Thyroid gland (tissue), 4 donors: Measurements from ENCODE around the gene HELZ. TPM values are rescaled to one million over a fixed set of nuclear protein-coding genes. Genes with fewer than 3 reads are reported as not detected.

ENCODE experiments used
- DNase-seq, 2 donors: peaks; one replicate each; pipeline ENCODE4 v3.0.0-alpha.2; 2019
- H3K27ac ChIP-seq, 3 donors: fragments of 200-600 bp; sonication (generic); 1 replicate in 2 of 3; 2 replicates in 1 of 3; pipeline ENCODE4 v1.5.1; 2016 to 2019; ENCODE audit warnings: mild to moderate bottlenecking in 1 of 3, moderate library complexity in 1 of 3
- H3K27me3 ChIP-seq: fragments of 200-600 bp; sonication (generic); one replicate; pipeline ENCODE4 v1.5.1; 2019
- H3K36me3 ChIP-seq, 2 donors: fragments of 200-600 bp; sonication (generic); one replicate each; pipeline ENCODE4 v1.5.1; 2016 to 2019
- H3K4me1 ChIP-seq, 2 donors: fragments of 200-600 bp; sonication (generic); one replicate each; pipeline ENCODE4 v1.5.1; 2017 to 2019
- H3K4me3 ChIP-seq, 3 donors: fragments of 200-600 bp; sonication (generic); replicated peaks in 1 of 3; 1 replicate in 2 of 3; 2 replicates in 1 of 3; pipeline ENCODE4 v1.5.1; 2016; ENCODE audit warnings: mild to moderate bottlenecking in 1 of 3
- H3K9me3 ChIP-seq: fragments of 200-600 bp; sonication (generic); one replicate; pipeline ENCODE4 v1.5.1; 2017
- POLR2A ChIP-seq, 2 donors: fragments of 450-650 bp; IDR thresholded peaks; one replicate each; pipeline ENCODE4 v1.6.1; 2017; ENCODE audit warnings: antibody characterized with exemption in 2 of 2, mild to moderate bottlenecking in 2 of 2, moderate library complexity in 1 of 2
- WGBS, 2 donors: methylation state at CpG; one replicate each; pipeline ENCODE4 v1.1.5; 2017; 5-methylcytosine and 5-hydroxymethylcytosine counted together
- intact Hi-C: fragments of 100-400 bp; cut with DNase I; formaldehyde crosslinking; loops from one replicate; pipeline ENCODE4 v1.15.1; 2023
- total RNA-seq, 4 donors: library from RNA; depleted of rRNA; stranded (reverse); fragments of >200 nt; gene quantifications; one replicate each; pipeline ENCODE4 v1.2.3, GENCODE V29; 2016
- TF ChIP-seq, protein P1 (sequence below), 6 experiments: fragments of 200-600 bp in 3 of 6; fragments of 450-650 bp in 3 of 6; sonication (generic) in 3 of 6; IDR thresholded peaks; one replicate each; pipeline ENCODE4 v1.5.1; 2016 to 2019; ENCODE audit warnings: antibody characterized with exemption in 6 of 6, mild to moderate bottlenecking in 2 of 6, inconsistent platforms in 1 of 6, moderate library complexity in 1 of 6

Gene HELZ
- total RNA-seq, 4 donors from 2014 or later, result 63.4 to 134 (median 88.2) TPM

DNA sequence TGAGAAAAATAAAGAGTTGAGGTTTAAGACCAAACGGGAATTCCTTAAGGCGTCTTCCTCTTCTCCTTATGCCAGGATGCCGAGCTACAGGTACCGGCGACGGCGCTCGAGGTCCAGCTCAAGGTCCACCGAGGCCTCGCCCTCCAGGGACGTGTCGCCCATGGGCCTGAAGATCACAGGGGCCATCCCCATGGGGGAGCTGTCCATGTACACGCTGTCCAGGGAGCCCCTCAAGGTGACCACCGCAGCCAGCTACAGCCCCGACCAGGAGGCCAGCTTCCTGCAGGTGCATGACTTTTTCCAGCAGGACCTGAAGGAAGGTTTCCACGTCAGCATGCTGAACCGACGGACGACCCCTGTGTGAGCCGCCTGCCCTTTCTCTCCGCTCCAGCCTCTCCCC is 214.4 kb downstream of the HELZ start:
- no peaks in the 10 kb centered on the region for H3K27me3 ChIP-seq
- H3K9me3 ChIP-seq, result no peaks in the 10 kb centered on the region
- DNase-seq, result no peak
- 88 to 89% methylated on average over 17 to 21 of the region's 21 CpGs for WGBS, 2 donors
- intact Hi-C loops, result no loop called here
- TF ChIP-seq, protein P1, sequence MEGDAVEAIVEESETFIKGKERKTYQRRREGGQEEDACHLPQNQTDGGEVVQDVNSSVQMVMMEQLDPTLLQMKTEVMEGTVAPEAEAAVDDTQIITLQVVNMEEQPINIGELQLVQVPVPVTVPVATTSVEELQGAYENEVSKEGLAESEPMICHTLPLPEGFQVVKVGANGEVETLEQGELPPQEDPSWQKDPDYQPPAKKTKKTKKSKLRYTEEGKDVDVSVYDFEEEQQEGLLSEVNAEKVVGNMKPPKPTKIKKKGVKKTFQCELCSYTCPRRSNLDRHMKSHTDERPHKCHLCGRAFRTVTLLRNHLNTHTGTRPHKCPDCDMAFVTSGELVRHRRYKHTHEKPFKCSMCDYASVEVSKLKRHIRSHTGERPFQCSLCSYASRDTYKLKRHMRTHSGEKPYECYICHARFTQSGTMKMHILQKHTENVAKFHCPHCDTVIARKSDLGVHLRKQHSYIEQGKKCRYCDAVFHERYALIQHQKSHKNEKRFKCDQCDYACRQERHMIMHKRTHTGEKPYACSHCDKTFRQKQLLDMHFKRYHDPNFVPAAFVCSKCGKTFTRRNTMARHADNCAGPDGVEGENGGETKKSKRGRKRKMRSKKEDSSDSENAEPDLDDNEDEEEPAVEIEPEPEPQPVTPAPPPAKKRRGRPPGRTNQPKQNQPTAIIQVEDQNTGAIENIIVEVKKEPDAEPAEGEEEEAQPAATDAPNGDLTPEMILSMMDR (IDR thresholded peaks at IDR 0.05), result no peak
- TF ChIP-seq POLR2A (IDR thresholded peaks at IDR 0.05), result no peak
- no peaks in the 10 kb centered on the region for H3K36me3 ChIP-seq
- no peak overlapping the region for H3K4me3 ChIP-seq
- H3K4me1 ChIP-seq, result no peaks in the 10 kb centered on the region
- H3K27ac ChIP-seq, result no peak overlapping the region

DNA sequence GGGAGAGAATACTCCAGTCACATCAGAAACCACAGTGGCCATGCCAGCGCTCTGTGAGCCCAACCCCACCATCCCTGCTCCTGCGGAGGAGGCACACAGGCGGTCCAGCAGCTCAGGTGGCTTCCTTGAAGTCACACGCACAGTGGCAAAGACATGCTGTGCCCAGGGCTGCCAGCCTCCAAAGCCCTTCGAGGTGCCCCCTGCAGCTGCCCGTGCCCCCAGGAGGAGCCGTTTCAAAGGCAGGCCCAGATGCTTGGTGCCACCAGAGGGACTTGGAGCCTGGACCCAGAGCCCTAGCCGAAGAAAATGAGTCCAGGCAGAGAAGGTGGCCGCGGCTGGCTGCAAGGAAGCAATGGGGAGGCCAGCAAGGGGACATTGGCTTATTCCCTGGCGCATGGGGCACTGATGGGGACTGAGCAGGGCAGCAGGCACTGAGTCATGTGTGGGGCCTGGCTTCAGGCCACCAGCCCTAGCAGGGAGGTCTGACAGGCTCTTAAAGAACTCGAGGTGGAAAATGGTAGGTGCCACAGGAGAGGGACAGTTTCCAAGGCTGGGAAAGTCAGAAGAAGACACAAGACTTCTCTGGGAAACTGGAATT is 217.9 kb downstream of the HELZ start:
- intact Hi-C loops, result no loop called here
- Histone ChIP-seq H3K27ac (no peak overlapping the region), H3K9me3 (no peaks in the 10 kb centered on the region), H3K36me3 (no peaks in the 10 kb centered on the region), H3K27me3 (no peaks in the 10 kb centered on the region), H3K4me1 (no peaks in the 10 kb centered on the region), H3K4me3 (no peak overlapping the region)
- 81 to 87% methylated on average over 7 to 12 of the region's 12 CpGs for WGBS, 2 donors
- DNase-seq, result no peak
- TF ChIP-seq, protein P1 (IDR thresholded peaks at IDR 0.05), result no peak
- TF ChIP-seq POLR2A (IDR thresholded peaks at IDR 0.05), result no peak

DNA sequence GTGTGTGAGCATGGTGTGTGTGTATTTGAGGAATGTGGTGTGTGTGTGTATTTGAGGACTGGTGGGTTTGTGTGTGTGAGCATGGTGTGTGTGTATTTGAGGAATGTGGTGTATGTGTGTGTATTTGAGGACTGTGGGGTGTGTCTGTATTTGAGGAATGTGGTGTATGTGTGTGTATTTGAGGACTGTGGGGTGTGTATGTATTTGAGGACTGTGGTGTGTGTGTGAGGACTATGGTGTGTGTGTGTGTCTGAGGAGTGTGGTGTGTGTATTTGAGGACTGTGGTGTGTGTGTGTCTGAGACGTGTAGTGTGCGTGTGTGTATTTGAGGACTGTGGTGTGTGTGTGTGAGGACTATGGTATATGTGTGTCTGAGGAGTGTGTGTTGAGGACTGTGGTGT is 218.7 kb downstream of the HELZ start:
- no peak for DNase-seq
- H3K27ac ChIP-seq, result no peak overlapping the region
- no peaks in the 10 kb centered on the region for H3K9me3 ChIP-seq
- intact Hi-C loops, result no loop called here
- TF ChIP-seq, protein P1 (IDR thresholded peaks at IDR 0.05), result no peak
- TF ChIP-seq POLR2A (IDR thresholded peaks at IDR 0.05), result no peak
- no peaks in the 10 kb centered on the region for H3K27me3 ChIP-seq
- WGBS, 2 donors, result 91% methylated on average over 2 of the region's 2 CpGs
- H3K4me1 ChIP-seq, result no peaks in the 10 kb centered on the region
- no peak overlapping the region for H3K4me3 ChIP-seq
- H3K36me3 ChIP-seq, result no peaks in the 10 kb centered on the region

DNA sequence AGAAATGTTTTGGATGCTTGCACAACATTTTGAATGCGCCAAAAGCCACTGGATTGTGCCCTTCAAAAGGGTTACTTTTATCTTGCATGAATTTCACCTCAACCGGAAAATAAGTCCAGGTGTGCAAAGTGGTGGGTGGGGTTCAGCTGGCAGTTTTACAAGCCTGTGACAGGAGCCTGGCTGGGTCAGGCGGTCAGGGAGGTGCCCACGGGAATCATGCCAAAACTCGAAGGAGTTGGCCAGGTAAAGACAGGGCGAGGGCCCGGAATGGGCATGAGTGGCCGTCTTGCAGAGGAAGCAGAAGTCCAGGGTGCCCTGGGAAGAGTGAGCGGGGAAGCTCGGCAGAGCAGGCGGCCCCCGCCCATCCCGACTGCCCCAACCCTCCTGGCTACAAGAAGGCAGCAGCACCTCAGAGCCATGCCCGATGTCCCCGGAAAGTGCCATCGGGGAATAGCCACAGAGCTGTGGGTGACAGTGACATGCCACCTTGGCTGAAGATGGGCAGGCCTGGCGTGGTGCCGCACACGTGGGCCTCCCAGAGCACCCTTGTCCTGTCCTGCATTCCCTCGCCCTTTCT is 219.7 kb downstream of the HELZ start:
- H3K36me3 ChIP-seq, result no peaks in the 10 kb centered on the region
- TF ChIP-seq, protein P1 (IDR thresholded peaks at IDR 0.05), result no peak
- no peak for TF ChIP-seq POLR2A (IDR thresholded peaks at IDR 0.05)

DNA sequence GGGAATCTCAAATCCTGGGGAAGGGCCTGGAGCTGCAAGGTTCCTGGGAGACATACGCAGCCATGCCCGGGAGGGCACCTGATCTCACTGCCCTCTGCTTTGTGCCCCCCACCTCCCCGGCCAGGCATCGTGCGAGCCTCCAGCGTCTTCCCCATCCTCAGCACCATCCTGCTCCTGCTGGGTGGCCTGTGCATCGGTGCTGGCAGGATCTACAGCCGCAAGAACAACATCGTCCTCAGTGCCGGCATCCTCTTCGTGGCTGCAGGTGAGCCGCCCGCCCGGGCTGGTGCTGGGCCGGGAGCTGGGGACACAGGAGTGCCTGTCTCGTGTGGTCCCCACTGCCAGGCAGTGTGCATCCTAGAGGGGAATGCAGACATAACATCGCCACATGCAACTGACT is 220.3 kb downstream of the HELZ start:
- Histone ChIP-seq H3K9me3 (no peaks in the 10 kb centered on the region), H3K36me3 (no peaks in the 10 kb centered on the region), H3K4me1 (no peaks in the 10 kb centered on the region), H3K27ac (no peak overlapping the region), H3K27me3 (no peaks in the 10 kb centered on the region), H3K4me3 (no peak overlapping the region)
- TF ChIP-seq, protein P1 (IDR thresholded peaks at IDR 0.05), result no peak
- TF ChIP-seq POLR2A (IDR thresholded peaks at IDR 0.05), result no peak
- intact Hi-C loops, result no loop called here
- DNase-seq, result no peak
- 94 to 100% methylated on average over 3 to 5 of the region's 17 CpGs for WGBS, 2 donors

More for the DNA sequence above, 219.7 kb downstream of the HELZ start:
- Histone ChIP-seq H3K27ac (no peak overlapping the region), H3K9me3 (no peaks in the 10 kb centered on the region), H3K4me1 (no peaks in the 10 kb centered on the region), H3K4me3 (no peak overlapping the region), H3K27me3 (no peaks in the 10 kb centered on the region)
- peak; percentile 3 to 5 for DNase-seq
- WGBS, 2 donors, result 69 to 76% methylated on average over 20 of the region's 20 CpGs
- intact Hi-C loops, result no loop called here
